ENCODE data around the gene TLR8.
A peak's percentile ranks its signal among the peaks of the same experiment; 100 is the strongest.
"Not testable (repeated sequence)": the region's sequence is repeated elsewhere in the genome, so short reads cannot be mapped to it uniquely, and the experiment has no call there.

Gene TLR8

GRCh38 chrX:12958461-12958860 lies 52.0 kb downstream of the TLR8 start:
- TF ChIP-seq, protein P1, sequence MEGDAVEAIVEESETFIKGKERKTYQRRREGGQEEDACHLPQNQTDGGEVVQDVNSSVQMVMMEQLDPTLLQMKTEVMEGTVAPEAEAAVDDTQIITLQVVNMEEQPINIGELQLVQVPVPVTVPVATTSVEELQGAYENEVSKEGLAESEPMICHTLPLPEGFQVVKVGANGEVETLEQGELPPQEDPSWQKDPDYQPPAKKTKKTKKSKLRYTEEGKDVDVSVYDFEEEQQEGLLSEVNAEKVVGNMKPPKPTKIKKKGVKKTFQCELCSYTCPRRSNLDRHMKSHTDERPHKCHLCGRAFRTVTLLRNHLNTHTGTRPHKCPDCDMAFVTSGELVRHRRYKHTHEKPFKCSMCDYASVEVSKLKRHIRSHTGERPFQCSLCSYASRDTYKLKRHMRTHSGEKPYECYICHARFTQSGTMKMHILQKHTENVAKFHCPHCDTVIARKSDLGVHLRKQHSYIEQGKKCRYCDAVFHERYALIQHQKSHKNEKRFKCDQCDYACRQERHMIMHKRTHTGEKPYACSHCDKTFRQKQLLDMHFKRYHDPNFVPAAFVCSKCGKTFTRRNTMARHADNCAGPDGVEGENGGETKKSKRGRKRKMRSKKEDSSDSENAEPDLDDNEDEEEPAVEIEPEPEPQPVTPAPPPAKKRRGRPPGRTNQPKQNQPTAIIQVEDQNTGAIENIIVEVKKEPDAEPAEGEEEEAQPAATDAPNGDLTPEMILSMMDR (IDR thresholded peaks at IDR 0.05; ENCODE audit: low read depth, low read length), result no peak
- DNase-seq (ENCODE audit: low read depth in 2 of 2), result no peak
- no peak overlapping the region for H3K4me3 ChIP-seq (replicated peaks in 1 of 2; ENCODE audit: low read depth in 2 of 2, low read length in 2 of 2)

DNA sequence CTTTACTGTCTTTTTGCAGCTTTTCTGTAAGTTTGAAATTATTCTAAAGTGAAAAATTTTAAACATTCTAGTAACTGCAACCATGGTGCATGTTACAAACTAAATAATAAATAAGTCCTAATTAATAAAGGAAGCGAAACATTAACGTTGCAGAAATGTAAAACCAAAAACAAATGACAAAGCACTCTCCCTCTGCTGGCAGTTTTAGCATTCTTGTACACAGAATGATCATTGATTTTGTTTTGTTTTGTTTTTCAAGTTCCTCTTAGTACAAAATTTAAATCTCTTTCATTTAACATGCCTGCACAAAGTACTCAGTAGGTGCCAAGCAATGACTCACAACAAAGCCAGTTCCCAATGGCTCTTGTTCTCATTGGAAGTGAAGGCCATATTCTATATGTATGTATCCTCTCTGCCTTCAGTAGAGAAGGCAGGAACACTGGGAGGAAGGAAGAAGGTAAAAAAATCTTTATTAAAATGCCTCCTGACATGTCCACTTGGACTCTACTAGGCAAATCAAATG lies 54.8 kb downstream of the TLR8 start:
- TF ChIP-seq, protein P1 (IDR thresholded peaks at IDR 0.05; ENCODE audit: low read depth, low read length), result no peak
- peak in 1 of 2 donors; percentile 29 for DNase-seq (ENCODE audit: low read depth in 2 of 2)
- H3K4me3 ChIP-seq (replicated peaks in 1 of 2; ENCODE audit: low read depth in 2 of 2, low read length in 2 of 2), result no peak overlapping the region

DNA sequence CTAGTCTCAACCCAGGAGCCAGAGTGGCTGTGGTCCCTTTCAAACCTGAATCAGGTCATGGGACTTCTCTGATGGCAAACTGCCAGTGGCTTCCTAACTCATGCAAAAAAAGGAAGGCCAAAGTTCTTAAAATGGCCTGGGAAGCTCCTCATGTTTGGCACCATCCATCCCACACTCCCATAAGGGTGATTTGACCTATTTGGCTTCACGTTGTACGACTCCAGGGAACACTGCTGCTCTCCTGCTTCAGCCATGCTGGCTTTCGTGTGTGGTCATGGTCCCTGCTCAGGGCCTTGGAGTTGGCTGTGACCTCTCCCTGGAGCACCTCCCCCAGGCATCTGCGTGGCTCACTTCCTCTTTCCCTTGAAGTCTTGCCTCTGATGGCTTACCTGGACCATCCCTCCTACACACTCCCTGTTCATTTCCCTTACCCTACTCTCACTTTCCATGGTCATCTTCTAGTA lies 55.7 kb downstream of the TLR8 start:
- no peak for DNase-seq (ENCODE audit: low read depth in 2 of 2)
- TF ChIP-seq, protein P1 (IDR thresholded peaks at IDR 0.05; ENCODE audit: low read depth, low read length), result no peak
- H3K4me3 ChIP-seq (replicated peaks in 1 of 2; ENCODE audit: low read depth in 2 of 2, low read length in 2 of 2), result no peak overlapping the region

GRCh38 chrX:12963210-12963850 lies 56.9 kb downstream of the TLR8 start:
- DNase-seq (ENCODE audit: low read depth in 2 of 2); H3K4me3 ChIP-seq (replicated peaks in 1 of 2; ENCODE audit: low read depth in 2 of 2, low read length in 2 of 2): not testable (repeated sequence)

- no peak overlapping the region for H3K4me3 ChIP-seq (replicated peaks in 1 of 2; ENCODE audit: low read depth in 2 of 2, low read length in 2 of 2)
- no peak for DNase-seq (ENCODE audit: low read depth in 2 of 2)
- TF ChIP-seq, protein P1 (IDR thresholded peaks at IDR 0.05; ENCODE audit: low read depth, low read length), result no peak
These were observed 58.9 kb downstream of the TLR8 start for GRCh38 chrX:12965131-12965940.

- H3K4me3 ChIP-seq (replicated peaks in 1 of 2; ENCODE audit: low read depth in 2 of 2, low read length in 2 of 2), result no peak overlapping the region
- TF ChIP-seq, protein P1 (IDR thresholded peaks at IDR 0.05; ENCODE audit: low read depth, low read length), result no peak
- no peak for DNase-seq (ENCODE audit: low read depth in 2 of 2)
These were observed 59.7 kb downstream of the TLR8 start for GRCh38 chrX:12966151-12966550.
